GM12878 (cell line): ENCODE measurements around the gene HTR6. TPM values are rescaled to one million over a fixed set of nuclear protein-coding genes. Genes with fewer than 3 reads are reported as not detected.
"Not testable (repeated sequence)": the region's sequence is repeated elsewhere in the genome, so short reads cannot be mapped to it uniquely, and the experiment has no call there.

Experiments used
- ATAC-seq: fragments of 200-7000 bp; cut with Tn5 transposase; 3 replicates; pipeline ENCODE4 v1.9.1; 2020; ENCODE audit warnings: mild to moderate bottlenecking, moderate library complexity
- BruUV-seq: library from RNA; stranded (reverse); fragments of 400-500 nt; replicated peaks from 2 replicates; lab custom pipeline; 2021; lab: Mats Ljungman, UMichigan
- CTCF ChIA-PET: fragments of 300-600 bp; sonication (Branson Sonifier 250); formaldehyde crosslinking; extraction: SDS; loops from one replicate; lab custom pipeline; 2021; ENCODE audit warnings: inconsistent platforms; lab: Yijun Ruan, JAX
- POLR2A ChIA-PET: fragments of 350-600 bp; formaldehyde crosslinking; extraction: SDS; loops from one replicate; lab custom pipeline; 2021; ENCODE audit warnings: inconsistent platforms; lab: Charles Lee
- RAD21 ChIA-PET: fragments of 300-600 bp; sonication (Branson Sonifier 250); formaldehyde crosslinking; loops from one replicate; lab custom pipeline; 2023; ENCODE audit warnings: antibody characterized with exemption; ENCODE audit not compliant: unreplicated experiment; lab: Charles Lee
- SMC1A ChIA-PET: fragments of 300-600 bp; sonication (Branson Sonifier 250); formaldehyde crosslinking; loops from one replicate; lab custom pipeline; 2023; ENCODE audit not compliant: unreplicated experiment, uncharacterized antibody; lab: Charles Lee
- DNase-seq: peaks from one replicate; pipeline ENCODE4 v3.0.0-alpha.2; 2011; ENCODE audit warnings: low read depth, low spot score
- FAIRE-seq: peaks from 3 replicates; lab custom pipeline; 2011; peaks lifted over from hg19 to GRCh38; lab: Jason Lieb, UNC
- H2AFZ ChIP-seq: 2 replicates; pipeline ENCODE4 v1.6.0; 2011; ENCODE audit warnings: low read depth, low read length, control low read depth; ENCODE audit not compliant: control insufficient read depth
- H3K27ac ChIP-seq: 2 replicates; pipeline ENCODE4 v1.5.1; 2011; ENCODE audit warnings: control low read depth; ENCODE audit not compliant: control insufficient read depth, insufficient read depth
- H3K27me3 ChIP-seq, 2 experiments: replicated peaks in 1 of 2; 2 replicates each; pipeline versions ENCODE4 v1.6.0 to v1.6.1; 2011; ENCODE audit warnings: low read length in 1 of 2; ENCODE audit not compliant: control insufficient read depth in 2 of 2, insufficient read depth in 2 of 2
- H3K36me3 ChIP-seq, 2 experiments: 2 replicates each; pipeline ENCODE4 v1.5.1; 2011; ENCODE audit warnings: low read length in 1 of 2; ENCODE audit not compliant: control insufficient read depth in 2 of 2, insufficient read depth in 2 of 2
- H3K4me1 ChIP-seq: 2 replicates; pipeline ENCODE4 v1.6.1; 2011; ENCODE audit warnings: mild to moderate bottlenecking, low read length, moderate library complexity, mixed read lengths; ENCODE audit not compliant: control insufficient read depth, insufficient read depth
- H3K4me2 ChIP-seq: 2 replicates; pipeline ENCODE4 v1.6.0; 2011; ENCODE audit warnings: control low read depth; ENCODE audit not compliant: control insufficient read depth, insufficient read depth
- H3K4me3 ChIP-seq: fragments of 200-600 bp; sonication (generic); 2 replicates; pipeline ENCODE4 v1.5.1; 2016
- H3K79me2 ChIP-seq: 2 replicates; pipeline ENCODE4 v1.6.0; 2011; ENCODE audit warnings: low read length; ENCODE audit not compliant: control insufficient read depth, insufficient read depth
- H3K9ac ChIP-seq: 2 replicates; pipeline ENCODE4 v1.8.0; 2011; ENCODE audit warnings: low read length, control low read depth, mixed read lengths; ENCODE audit not compliant: control insufficient read depth, insufficient read depth
- H3K9me3 ChIP-seq: replicated peaks from 3 replicates; pipeline ENCODE4 v1.5.1; 2011; ENCODE audit warnings: mild to moderate bottlenecking, low read length; ENCODE audit not compliant: control insufficient read depth, insufficient read depth
- H4K20me1 ChIP-seq: 2 replicates; pipeline ENCODE4 v1.6.0; 2011; ENCODE audit not compliant: control insufficient read depth, insufficient read depth
- ELK1 ChIP-seq: IDR thresholded peaks from 2 replicates; pipeline ENCODE4 v1.6.1; 2012; ENCODE audit warnings: low read depth, low read length, improper control_type of control experiment
- HDAC2 ChIP-seq: fragments of 200-600 bp; sonication (generic); IDR thresholded peaks from 2 replicates; pipeline ENCODE4 v1.6.1; 2017
- JUNB ChIP-seq: IDR thresholded peaks from 2 replicates; pipeline ENCODE4 v1.6.1; 2016; ENCODE audit warnings: antibody characterized with exemption, mild to moderate bottlenecking
- SP1 ChIP-seq: IDR thresholded peaks from one replicate; pipeline ENCODE4 v1.6.1; 2011; ENCODE audit warnings: low read depth, low read length
- USF2 ChIP-seq: IDR thresholded peaks from 2 replicates; pipeline ENCODE4 v1.6.1; 2011; ENCODE audit warnings: low read depth, low read length, improper control_type of control experiment, borderline replicate concordance
- WGBS: methylation state at CpG from one replicate; pipeline ENCODE4 v1.1.6; 2016; ENCODE audit warnings: low lambda C conversion rate; ENCODE audit not compliant: insufficient replicate concordance, insufficient coverage; ENCODE audit errors: missing lambda C conversion rate; 5-methylcytosine and 5-hydroxymethylcytosine counted together
- in situ Hi-C: fragments of 300-500 bp; cut with MboI; formaldehyde crosslinking; loops from 9 replicates; pipeline ENCODE4 v1.14.3; 2018; ENCODE audit warnings: mixed read lengths
- intact Hi-C: fragments of 100-400 bp; cut with micrococcal nuclease; formaldehyde crosslinking; loops from one replicate; pipeline ENCODE4 v1.14.2; 2022; ENCODE audit not compliant: unreplicated experiment
- polyA plus RNA-seq, 11 experiments: library from polyadenylated mRNA; depleted of rRNA in 4 of 11; unstranded in 6 of 11; stranded (reverse) in 5 of 11; fragments of >200 nt; fragmentation: Nextera tagmentation in 4 of 11; fragmentation: Illumina TruSeq in 1 of 11; extraction: Ambion mirVana in 4 of 11; extraction: Trizol in 1 of 11; gene quantifications; 1 replicate in 1 of 11; 2 replicates in 10 of 11; pipeline versions ENCODE4 v1.2.1 to v1.2.3, GENCODE V29; 2011 to 2016; ENCODE audit warnings: inconsistent platforms in 2 of 11, missing spikeins in 2 of 11, low read depth in 1 of 11
- total RNA-seq, 4 experiments: library from RNA; depleted of rRNA in 3 of 4; stranded (reverse); fragments of >200 nt in 3 of 4; fragmentation: Illumina TruSeq in 1 of 4; extraction: Trizol in 1 of 4; gene quantifications; 2 replicates each; pipeline versions ENCODE4 v1.2.1 to v1.2.3, GENCODE V29; 2013 to 2021

HTR6 gene
- total and polyA plus RNA-seq, 10 of the 15 experiments (the other 5 are each of a cell fraction or from before 2014, with no cell fraction given), result 0.03 to 5.3 (median 1.7) TPM; not detected in 2

- TF ChIP-seq HDAC2, result no peak
Observed at GRCh38 chr1:19635646-19636045, 29.0 kb upstream of the HTR6 start (continued).

- ATAC-seq (no peak), DNase-seq (no peak), FAIRE-seq (no peak)
- H3K4me3 ChIP-seq, result no peak overlapping the region
- TF ChIP-seq SP1, result no peak
- no peak for TF ChIP-seq ELK1
- no peak for TF ChIP-seq USF2
- no peak for TF ChIP-seq JUNB
- no peak overlapping the region for H3K4me2 ChIP-seq
- SMC1A ChIA-PET, result interaction anchor here (1.6 kb wide), 1 partner anchor 15 kb away, joined by 3 read pairs; no protein-coding TSS in a partner anchor
- no peak overlapping the region for H2AFZ ChIP-seq
- no peak overlapping the region for H3K9ac ChIP-seq
- no peaks in the 10 kb centered on the region for H3K9me3 ChIP-seq
- in situ Hi-C loops, result no loop called here
- no peaks in the 10 kb centered on the region for H3K4me1 ChIP-seq
- H3K79me2 ChIP-seq, result no peaks in the 10 kb centered on the region
- H4K20me1 ChIP-seq, result no peaks in the 10 kb centered on the region
- no peaks in the 10 kb centered on the region for H3K36me3 ChIP-seq
- RAD21 ChIA-PET, result no interaction called here
- no peaks in the 10 kb centered on the region; a peak in 1 of 4 replicates for H3K27me3 ChIP-seq
- POLR2A ChIA-PET, result no interaction called here
- no peak overlapping the region for H3K27ac ChIP-seq
- no TSS peak for BruUV-seq
- intact Hi-C loops, result no loop called here
- CTCF ChIA-PET, result interaction anchor here (0.8 kb wide), 1 partner anchor 16 kb away, joined by 3 read pairs; no protein-coding TSS in a partner anchor
- 84% methylated on average over 5 of the region's 5 CpGs for WGBS
Observed at GRCh38 chr1:19636065-19636464, 28.6 kb upstream of the HTR6 start.

GRCh38 chr1:19636749-19637148, 27.9 kb upstream of the HTR6 start:
- H3K4me3 ChIP-seq, DNase-seq, H4K20me1 ChIP-seq, POLR2A ChIA-PET, BruUV-seq, H3K27me3 ChIP-seq, H3K36me3 ChIP-seq, FAIRE-seq, H2AFZ ChIP-seq, intact Hi-C loops, H3K79me2 ChIP-seq, CTCF ChIA-PET, H3K9me3 ChIP-seq, ATAC-seq, in situ Hi-C loops, H3K4me1 ChIP-seq, RAD21 ChIA-PET, H3K9ac ChIP-seq, H3K27ac ChIP-seq, H3K4me2 ChIP-seq: not testable (repeated sequence)
- WGBS, result 74% methylated on average over 10 of the region's 10 CpGs
- SMC1A ChIA-PET, result interaction anchor here (0.9 to 1.6 kb wide), 2 partner anchors 14 to 236 kb away, joined by 3 read pairs; no protein-coding TSS in a partner anchor
